Parathyroid adenoma (tissue), 2 donors: ENCODE measurements around the gene ZCCHC4.

Experiments
- H2AFZ ChIP-seq: fragments of 300-600 bp; sonication (generic); one replicate; pipeline ENCODE4 v1.7.0; 2017; ENCODE audit warnings: antibody characterized with exemption, mild to moderate bottlenecking
- H3K27ac ChIP-seq: fragments of 300-600 bp; sonication (generic); one replicate; pipeline ENCODE4 v1.7.0; 2017
- H3K27me3 ChIP-seq: fragments of 300-600 bp; sonication (generic); one replicate; pipeline ENCODE4 v1.7.0; 2017; ENCODE audit warnings: low read length; ENCODE audit not compliant: control insufficient read depth, insufficient read depth
- H3K36me3 ChIP-seq: fragments of 300-600 bp; sonication (generic); one replicate; pipeline ENCODE4 v1.7.0; 2017; ENCODE audit warnings: low read length; ENCODE audit not compliant: control insufficient read depth, insufficient read depth
- H3K4me1 ChIP-seq: fragments of 300-600 bp; sonication (generic); one replicate; pipeline ENCODE4 v1.7.0; 2017; ENCODE audit warnings: control low read depth
- H3K4me2 ChIP-seq: fragments of 300-600 bp; sonication (generic); one replicate; pipeline ENCODE4 v1.7.0; 2017; ENCODE audit warnings: low read length
- H3K4me3 ChIP-seq: fragments of 300-600 bp; sonication (generic); one replicate; pipeline ENCODE4 v1.7.0; 2017; ENCODE audit warnings: low read depth, low read length
- H3K79me2 ChIP-seq: fragments of 300-600 bp; sonication (generic); one replicate; pipeline ENCODE4 v1.7.0; 2017; ENCODE audit warnings: control low read depth
- H3K9ac ChIP-seq: fragments of 300-600 bp; sonication (generic); one replicate; pipeline ENCODE4 v1.7.0; 2017; ENCODE audit warnings: mild to moderate bottlenecking
- H3K9me3 ChIP-seq: fragments of 300-600 bp; sonication (generic); one replicate; pipeline ENCODE4 v1.7.0; 2017; ENCODE audit warnings: low read length; ENCODE audit not compliant: control insufficient read depth
- TF ChIP-seq, protein P1 (sequence below): fragments of 300-600 bp; sonication (generic); IDR thresholded peaks from one replicate; pipeline ENCODE4 v1.7.0; 2017; ENCODE audit warnings: antibody characterized with exemption, mild to moderate bottlenecking
- donor health status: primary hyperparathyroidism.

The ZCCHC4 gene

DNA sequence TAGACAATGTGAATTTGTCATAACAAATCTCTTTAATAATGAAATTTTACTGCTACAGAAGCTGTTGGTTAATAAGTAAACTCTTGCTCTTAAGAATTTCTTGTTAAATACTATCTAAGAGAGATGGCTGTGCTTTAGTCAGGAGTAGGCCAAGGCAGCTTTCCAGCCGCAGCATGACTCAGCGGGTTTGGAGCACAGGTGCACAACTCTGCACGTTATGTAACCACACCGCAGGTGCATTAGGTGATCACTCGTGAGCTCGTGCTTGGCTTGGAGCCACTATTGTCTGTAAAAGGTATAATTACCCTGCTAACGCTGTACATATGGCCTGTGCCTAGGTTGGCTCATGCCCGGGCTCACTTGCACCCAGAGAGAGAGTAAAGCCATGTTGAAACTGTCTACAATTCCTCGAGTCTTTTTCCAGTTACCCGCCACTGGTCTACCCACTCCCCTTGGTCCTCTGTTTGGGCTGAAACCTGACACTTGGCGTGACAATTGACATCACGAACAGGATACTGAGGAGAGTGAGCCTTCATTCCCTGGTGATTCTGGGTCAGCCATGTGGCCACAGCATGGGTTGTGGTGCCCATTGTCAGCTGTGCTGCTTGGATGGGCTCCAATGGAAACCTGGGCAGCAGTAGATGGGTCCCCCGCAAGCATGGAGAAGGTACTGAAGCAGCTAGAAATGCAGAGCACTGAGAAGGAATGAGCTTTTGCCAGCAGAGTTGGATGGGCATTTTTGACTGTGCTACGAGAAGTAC is 46.1 kb downstream of the ZCCHC4 start:
- H2AFZ ChIP-seq: no peak overlapping the region
- no peak overlapping the region for H3K27ac ChIP-seq
- H3K4me1 ChIP-seq: no peaks in the 10 kb centered on the region
- no peak overlapping the region for H3K4me3 ChIP-seq
- H3K27me3 ChIP-seq: no peaks in the 10 kb centered on the region
- H3K9ac ChIP-seq: no peak overlapping the region
- H3K36me3 ChIP-seq: no peaks in the 10 kb centered on the region
- TF ChIP-seq, protein P1, sequence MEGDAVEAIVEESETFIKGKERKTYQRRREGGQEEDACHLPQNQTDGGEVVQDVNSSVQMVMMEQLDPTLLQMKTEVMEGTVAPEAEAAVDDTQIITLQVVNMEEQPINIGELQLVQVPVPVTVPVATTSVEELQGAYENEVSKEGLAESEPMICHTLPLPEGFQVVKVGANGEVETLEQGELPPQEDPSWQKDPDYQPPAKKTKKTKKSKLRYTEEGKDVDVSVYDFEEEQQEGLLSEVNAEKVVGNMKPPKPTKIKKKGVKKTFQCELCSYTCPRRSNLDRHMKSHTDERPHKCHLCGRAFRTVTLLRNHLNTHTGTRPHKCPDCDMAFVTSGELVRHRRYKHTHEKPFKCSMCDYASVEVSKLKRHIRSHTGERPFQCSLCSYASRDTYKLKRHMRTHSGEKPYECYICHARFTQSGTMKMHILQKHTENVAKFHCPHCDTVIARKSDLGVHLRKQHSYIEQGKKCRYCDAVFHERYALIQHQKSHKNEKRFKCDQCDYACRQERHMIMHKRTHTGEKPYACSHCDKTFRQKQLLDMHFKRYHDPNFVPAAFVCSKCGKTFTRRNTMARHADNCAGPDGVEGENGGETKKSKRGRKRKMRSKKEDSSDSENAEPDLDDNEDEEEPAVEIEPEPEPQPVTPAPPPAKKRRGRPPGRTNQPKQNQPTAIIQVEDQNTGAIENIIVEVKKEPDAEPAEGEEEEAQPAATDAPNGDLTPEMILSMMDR: no peak
- no peaks in the 10 kb centered on the region for H3K79me2 ChIP-seq
- H3K9me3 ChIP-seq: no peaks in the 10 kb centered on the region
- H3K4me2 ChIP-seq: no peak overlapping the region

GRCh38 chr4:25361253-25361652 is 48.7 kb downstream of the ZCCHC4 start:
- no peak overlapping the region for H3K27ac ChIP-seq
- no peaks in the 10 kb centered on the region for H3K9me3 ChIP-seq
- H3K4me2 ChIP-seq: no peak overlapping the region
- H3K36me3 ChIP-seq: no peaks in the 10 kb centered on the region
- H2AFZ ChIP-seq: no peak overlapping the region
- H3K4me3 ChIP-seq: no peak overlapping the region
- no peaks in the 10 kb centered on the region for H3K27me3 ChIP-seq
- H3K9ac ChIP-seq: no peak overlapping the region
- TF ChIP-seq, protein P1: no peak
- no peaks in the 10 kb centered on the region for H3K4me1 ChIP-seq
- no peaks in the 10 kb centered on the region for H3K79me2 ChIP-seq

GRCh38 chr4:25367004-25367621 is 54.5 kb downstream of the ZCCHC4 start:
- H3K9ac ChIP-seq: no peak overlapping the region
- H3K27ac ChIP-seq: peak overlapping the region; percentile 79
- H3K9me3 ChIP-seq: no peaks in the 10 kb centered on the region
- no peaks in the 10 kb centered on the region for H3K79me2 ChIP-seq
- H3K4me1 ChIP-seq: peaks cover 12% of the 10 kb centered on the region
- no peak overlapping the region for H3K4me2 ChIP-seq
- TF ChIP-seq, protein P1: peak; percentile 58
- no peaks in the 10 kb centered on the region for H3K27me3 ChIP-seq
- no peak overlapping the region for H2AFZ ChIP-seq
- H3K36me3 ChIP-seq: no peaks in the 10 kb centered on the region
- H3K4me3 ChIP-seq: no peak overlapping the region

DNA sequence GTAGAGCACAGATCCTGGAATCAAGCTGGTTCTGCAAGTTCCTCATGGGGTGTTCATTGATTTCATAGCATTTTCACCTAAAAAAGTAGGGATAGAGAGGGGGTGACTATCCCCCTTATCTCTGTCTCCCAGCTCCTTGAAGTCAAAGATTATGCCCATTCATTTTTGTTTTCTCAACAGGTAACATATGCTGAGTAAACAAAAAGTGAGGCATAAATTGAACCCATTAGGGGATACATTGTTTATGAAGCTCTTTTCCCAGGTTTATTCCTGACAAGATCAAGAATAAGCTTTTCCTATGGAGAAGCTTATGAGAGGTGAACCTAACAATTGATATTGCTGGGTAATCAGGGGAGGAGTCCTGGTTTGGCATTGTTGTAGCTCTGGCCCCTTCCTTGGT is 55.3 kb downstream of the ZCCHC4 start:
- no peak overlapping the region for H2AFZ ChIP-seq
- H3K9me3 ChIP-seq: no peaks in the 10 kb centered on the region
- H3K4me1 ChIP-seq: peaks cover 12% of the 10 kb centered on the region
- peak overlapping the region; percentile 14 for H3K4me3 ChIP-seq
- H3K9ac ChIP-seq: no peak overlapping the region
- TF ChIP-seq, protein P1: no peak
- no peaks in the 10 kb centered on the region for H3K36me3 ChIP-seq
- peak overlapping the region; percentile 57 for H3K4me2 ChIP-seq
- H3K27me3 ChIP-seq: no peaks in the 10 kb centered on the region
- H3K79me2 ChIP-seq: no peaks in the 10 kb centered on the region
- H3K27ac ChIP-seq: peak overlapping the region; percentile 79

DNA sequence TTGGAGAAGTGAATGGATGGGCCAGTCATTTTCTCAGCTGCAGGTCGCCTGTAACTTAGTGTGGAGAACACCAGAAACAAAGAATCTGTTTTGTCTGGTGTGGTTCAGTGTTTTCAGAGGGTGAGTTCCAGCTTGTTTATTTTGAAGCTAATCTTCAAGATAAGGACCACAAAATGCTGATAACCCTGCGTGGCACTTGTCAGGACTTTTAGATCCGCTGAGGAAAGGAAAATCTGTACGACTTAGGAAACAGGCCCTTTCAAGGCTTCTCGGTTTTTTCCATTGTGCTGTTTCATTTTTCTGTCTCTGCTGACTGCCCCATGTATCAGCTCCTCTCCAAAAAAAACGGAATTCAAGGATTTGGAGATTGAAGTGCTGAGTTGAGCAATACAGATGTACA is 55.7 kb downstream of the ZCCHC4 start:
- Histone ChIP-seq H3K27me3 (no peaks in the 10 kb centered on the region), H2AFZ (no peak overlapping the region), H3K9ac (no peak overlapping the region), H3K4me3 (peak overlapping the region; percentile 33), H3K4me1 (peaks cover 12% of the 10 kb centered on the region), H3K9me3 (no peaks in the 10 kb centered on the region), H3K27ac (peak overlapping the region; percentile 79), H3K79me2 (no peaks in the 10 kb centered on the region), H3K36me3 (no peaks in the 10 kb centered on the region), H3K4me2 (peak overlapping the region; percentile 57)
- TF ChIP-seq, protein P1: no peak
